Lung (tissue), 12 donors: Measurements from ENCODE around the gene XPR1. TPM values are rescaled to one million over a fixed set of nuclear protein-coding genes. Genes with fewer than 3 reads are reported as not detected.
"Not testable (repeated sequence)": the region's sequence is repeated elsewhere in the genome, so short reads cannot be mapped to it uniquely, and the experiment has no call there.

Experiments used
- ATAC-seq: fragments of 200-7000 bp; cut with Tn5 transposase; one replicate; pipeline ENCODE4 v1.9.1; 2020; ENCODE audit warnings: moderate number of reproducible peaks; ENCODE audit not compliant: insufficient read depth, low FRiP score
- DNase-seq, 3 donors: peaks; one replicate each; pipeline ENCODE4 v3.0.0-alpha.2; 2013 to 2017
- H3K27ac ChIP-seq, 2 donors: one replicate each; pipeline ENCODE4 v1.5.1; 2013; ENCODE audit warnings: mild to moderate bottlenecking in 2 of 2, moderate library complexity in 2 of 2, control low read depth in 1 of 2, inconsistent platforms in 1 of 2, low read depth in 1 of 2, low read length in 1 of 2
- H3K27me3 ChIP-seq, 3 donors: one replicate each; pipeline ENCODE4 v1.5.1; 2013; ENCODE audit warnings: low read length in 2 of 3; ENCODE audit not compliant: control insufficient read depth in 3 of 3, insufficient read depth in 3 of 3
- H3K36me3 ChIP-seq, 4 donors: one replicate each; pipeline ENCODE4 v1.5.1; 2013; ENCODE audit warnings: low read length in 4 of 4, mild to moderate bottlenecking in 1 of 4, moderate library complexity in 1 of 4; ENCODE audit not compliant: control insufficient read depth in 4 of 4, insufficient read depth in 4 of 4
- H3K4me1 ChIP-seq, 5 donors: one replicate each; pipeline ENCODE4 v1.5.1; 2013; ENCODE audit warnings: low read length in 5 of 5, mild to moderate bottlenecking in 2 of 5, moderate library complexity in 1 of 5; ENCODE audit not compliant: control insufficient read depth in 5 of 5, insufficient read depth in 5 of 5
- H3K4me3 ChIP-seq: one replicate; pipeline ENCODE4 v1.5.1; 2013; ENCODE audit warnings: mild to moderate bottlenecking, control low read depth, moderate library complexity
- H3K9ac ChIP-seq, 2 donors: one replicate each; pipeline ENCODE4 v1.5.1; 2013; ENCODE audit warnings: low read length in 2 of 2, control low read depth in 1 of 2; ENCODE audit not compliant: insufficient read depth in 1 of 2
- H3K9me3 ChIP-seq, 4 donors: one replicate each; pipeline ENCODE4 v1.5.1; 2013; ENCODE audit warnings: low read length in 3 of 4, mild to moderate bottlenecking in 1 of 4, moderate library complexity in 1 of 4; ENCODE audit not compliant: control insufficient read depth in 4 of 4, insufficient read depth in 3 of 4
- WGBS, 2 donors: extraction: QIAGEN DNeasy Blood & Tissue Kit; methylation state at CpG; one replicate each; pipeline ENCODE4 v1.1.7; 2013; 5-methylcytosine and 5-hydroxymethylcytosine counted together
- polyA plus RNA-seq, 2 donors: library from polyadenylated mRNA; stranded (reverse); fragments of 200-250 nt; gene quantifications; one replicate each; pipeline ENCODE4 v1.2.1, GENCODE V29; 2013
- total RNA-seq, 2 donors: library from RNA; depleted of rRNA in 1 of 2; stranded (reverse); fragments of >200 nt in 1 of 2; gene quantifications; one replicate each; pipeline ENCODE4 v1.2.1, GENCODE V29; 2014 to 2021
- TF ChIP-seq, protein P1 (sequence below): IDR thresholded peaks from 2 replicates; pipeline ENCODE4 v1.5.1; 2012; ENCODE audit warnings: mild to moderate bottlenecking; ENCODE audit errors: control extremely low read depth, extremely low read depth
- donor health status: control.
- donor health status: control.
- donor health status: Bipolar disorder and iron deficiency.
- donor health status: healthy.
- donor health status: DM: yes; HTN: yes; CAD: no.

The XPR1 gene
- total and polyA plus RNA-seq, 4 donors: 7.4 to 44.0 (median 21.9) TPM

DNA sequence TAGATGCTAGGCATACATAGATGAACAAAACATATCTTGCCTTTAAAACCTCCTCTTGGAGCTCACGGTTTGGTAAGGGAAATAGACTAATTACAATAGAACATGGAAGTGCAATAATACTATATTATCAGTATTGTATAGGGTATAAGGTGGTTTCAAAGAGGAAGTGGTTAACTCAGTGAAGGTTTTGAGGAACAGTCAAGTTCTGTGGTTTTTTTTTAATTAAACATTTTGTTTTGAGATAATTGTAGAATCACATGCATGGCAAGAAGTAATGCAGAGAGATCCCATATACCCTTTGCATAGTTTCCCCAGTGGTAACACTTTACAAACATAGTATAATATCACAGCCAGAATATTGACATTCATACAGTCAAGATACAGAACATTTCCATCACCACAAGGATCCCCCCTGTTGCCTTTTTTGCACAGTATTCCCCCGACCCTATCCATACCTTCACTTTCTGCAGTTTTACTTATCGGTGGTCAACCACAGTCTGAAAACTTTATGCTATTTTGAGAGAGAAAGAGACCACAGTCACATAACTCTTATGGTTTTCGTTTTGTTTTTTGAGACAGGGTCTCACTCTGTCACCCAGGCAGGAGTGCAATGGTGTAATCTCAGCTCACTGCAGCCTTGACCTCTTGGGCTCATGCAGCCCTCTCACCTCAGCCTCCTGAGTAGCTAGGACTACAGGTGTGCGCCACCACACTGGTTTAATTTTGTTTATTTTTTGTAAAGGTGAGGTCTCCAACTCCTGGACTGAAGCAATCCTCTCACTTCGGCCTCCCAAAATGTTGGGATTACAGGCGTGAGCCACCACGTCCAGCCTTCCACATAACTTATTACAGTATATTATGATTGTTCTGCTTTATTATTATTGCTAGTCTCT is 220.4 kb downstream of the XPR1 start:
- no peak for ATAC-seq
- H3K27me3 ChIP-seq: no peaks in the 10 kb centered on the region
- WGBS, 2 donors: 67 to 80% methylated on average over 8 of the region's 8 CpGs
- no peak overlapping the region for H3K27ac ChIP-seq
- no peak for DNase-seq
- H3K36me3 ChIP-seq: no peaks in the 10 kb centered on the region
- H3K4me1 ChIP-seq: peaks cover 0 to 5% (median 0%) of the 10 kb centered on the region in 5 donors
- TF ChIP-seq, protein P1, sequence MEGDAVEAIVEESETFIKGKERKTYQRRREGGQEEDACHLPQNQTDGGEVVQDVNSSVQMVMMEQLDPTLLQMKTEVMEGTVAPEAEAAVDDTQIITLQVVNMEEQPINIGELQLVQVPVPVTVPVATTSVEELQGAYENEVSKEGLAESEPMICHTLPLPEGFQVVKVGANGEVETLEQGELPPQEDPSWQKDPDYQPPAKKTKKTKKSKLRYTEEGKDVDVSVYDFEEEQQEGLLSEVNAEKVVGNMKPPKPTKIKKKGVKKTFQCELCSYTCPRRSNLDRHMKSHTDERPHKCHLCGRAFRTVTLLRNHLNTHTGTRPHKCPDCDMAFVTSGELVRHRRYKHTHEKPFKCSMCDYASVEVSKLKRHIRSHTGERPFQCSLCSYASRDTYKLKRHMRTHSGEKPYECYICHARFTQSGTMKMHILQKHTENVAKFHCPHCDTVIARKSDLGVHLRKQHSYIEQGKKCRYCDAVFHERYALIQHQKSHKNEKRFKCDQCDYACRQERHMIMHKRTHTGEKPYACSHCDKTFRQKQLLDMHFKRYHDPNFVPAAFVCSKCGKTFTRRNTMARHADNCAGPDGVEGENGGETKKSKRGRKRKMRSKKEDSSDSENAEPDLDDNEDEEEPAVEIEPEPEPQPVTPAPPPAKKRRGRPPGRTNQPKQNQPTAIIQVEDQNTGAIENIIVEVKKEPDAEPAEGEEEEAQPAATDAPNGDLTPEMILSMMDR: no peak
- H3K9ac ChIP-seq: no peak overlapping the region
- no peak overlapping the region for H3K4me3 ChIP-seq
- H3K9me3 ChIP-seq: no peaks in the 10 kb centered on the region

DNA sequence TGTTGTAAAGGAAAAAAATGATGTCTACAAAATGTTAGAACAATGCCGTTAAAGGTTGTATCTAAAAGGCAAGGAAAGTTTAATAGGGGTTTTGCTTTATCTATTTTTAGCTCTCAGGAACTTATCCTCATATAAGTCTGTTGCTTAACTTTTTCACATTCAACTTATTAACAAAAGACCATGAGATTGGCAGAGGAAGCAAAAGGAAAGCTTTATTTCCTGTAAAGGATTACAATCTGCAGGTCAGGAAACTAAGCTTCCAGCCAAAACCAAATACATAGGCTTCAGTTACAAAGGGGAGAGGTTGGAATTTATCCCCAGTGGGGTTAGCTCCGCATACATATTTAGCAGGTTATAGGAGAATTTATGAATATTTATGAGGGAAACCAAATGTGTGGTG is 222.2 kb downstream of the XPR1 start:
- Histone ChIP-seq H3K9ac (no peak overlapping the region), H3K9me3 (no peaks in the 10 kb centered on the region), H3K4me3 (no peak overlapping the region), H3K27me3 (no peaks in the 10 kb centered on the region), H3K27ac (peak overlapping the region in 1 of 2 donors; percentile 39), H3K36me3 (no peaks in the 10 kb centered on the region), H3K4me1 (peaks cover 0 to 5% (median 0%) of the 10 kb centered on the region in 5 donors)
- peak in 2 of 3 donors; percentile 18 to 19 for DNase-seq
- WGBS, 2 donors: 23 to 50% methylated on average over 2 of the region's 2 CpGs
- no peak for ATAC-seq
- TF ChIP-seq, protein P1: no peak

DNA sequence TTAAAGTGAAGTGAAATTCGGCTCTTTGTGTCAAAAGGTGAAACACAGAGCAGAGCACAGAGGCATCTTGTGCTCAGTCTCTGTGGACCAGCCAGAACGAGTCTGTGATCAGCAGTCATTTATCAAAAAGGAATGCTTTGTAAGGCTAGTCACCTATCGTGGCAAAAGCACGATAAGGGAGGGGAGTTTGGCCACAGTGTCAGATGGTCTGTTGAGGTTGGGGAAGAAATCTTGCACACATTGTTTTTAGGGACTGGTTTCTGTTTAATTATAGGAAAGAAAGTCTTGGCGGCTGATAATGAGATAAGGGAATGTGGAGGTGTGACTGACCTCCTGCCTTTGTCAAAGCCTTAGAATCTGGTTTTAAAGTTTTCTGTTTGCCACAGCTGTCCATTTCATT is 222.6 kb downstream of the XPR1 start:
- H3K9me3 ChIP-seq: no peaks in the 10 kb centered on the region
- H3K36me3 ChIP-seq: no peaks in the 10 kb centered on the region
- TF ChIP-seq, protein P1: no peak
- H3K4me1 ChIP-seq: peaks cover 0 to 5% (median 0%) of the 10 kb centered on the region in 5 donors
- ATAC-seq: no peak
- no peak overlapping the region for H3K4me3 ChIP-seq
- H3K9ac ChIP-seq: no peak overlapping the region
- WGBS, 2 donors: 27 to 51% methylated on average over 5 of the region's 5 CpGs
- DNase-seq: peak in 1 of 3 donors; percentile 13
- peak overlapping the region in 1 of 2 donors; percentile 39 for H3K27ac ChIP-seq
- H3K27me3 ChIP-seq: no peaks in the 10 kb centered on the region

DNA sequence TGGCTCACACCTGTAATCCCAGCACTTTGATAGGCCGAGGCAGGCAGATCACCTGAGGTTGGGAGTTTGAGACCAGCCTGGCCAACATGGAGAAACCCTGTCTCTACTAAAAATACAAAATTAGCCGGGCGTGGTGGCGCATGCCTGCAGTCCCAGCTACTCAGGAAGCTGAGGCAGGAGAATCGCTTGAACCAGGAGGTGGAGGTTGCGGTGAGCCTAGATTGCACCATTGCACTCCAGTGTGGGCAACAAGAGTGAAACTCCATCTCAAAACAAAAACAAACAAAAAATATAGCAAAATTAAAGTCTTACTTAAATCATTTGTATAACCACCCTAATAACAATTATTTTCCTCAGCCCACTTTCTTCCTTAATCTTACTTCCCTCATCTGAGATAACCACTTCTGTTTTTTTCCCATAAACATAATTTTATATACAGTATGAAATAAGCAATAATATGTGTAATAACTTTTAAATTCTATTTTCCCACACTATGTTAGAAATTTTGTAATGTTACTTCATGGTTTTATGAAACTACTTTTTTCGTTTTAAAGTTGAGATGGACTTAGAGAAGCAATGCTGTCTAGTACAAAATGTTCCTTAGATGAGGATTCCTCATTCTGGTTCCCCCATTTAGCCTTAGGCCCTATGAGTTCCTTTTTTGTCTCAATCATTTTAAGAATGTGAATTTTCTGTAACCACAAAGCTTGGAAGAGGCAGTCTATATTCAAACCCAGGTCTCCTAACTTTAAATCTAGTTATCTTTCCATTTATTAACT is 226.3 kb downstream of the XPR1 start:
- H3K27ac ChIP-seq, DNase-seq, ATAC-seq: not testable (repeated sequence)

More for the DNA sequence above, 226.3 kb downstream of the XPR1 start:
- not testable (repeated sequence) for H3K4me3 ChIP-seq, H3K9me3 ChIP-seq, H3K27me3 ChIP-seq, H3K4me1 ChIP-seq, H3K36me3 ChIP-seq, H3K9ac ChIP-seq
- WGBS, 2 donors: 44 to 72% methylated on average over 7 of the region's 7 CpGs
